DOHH2 (cell line): Measurements from ENCODE around the gene NRBP1.

Source experiments
- H3F3A ChIP-seq: fragments of 200-600 bp; sonication (generic), shearing (Covaris generic); 2 replicates; pipeline ENCODE4 v1.6.0; 2016; ENCODE audit warnings: antibody characterized with exemption, mild to moderate bottlenecking; ENCODE audit not compliant: control insufficient read depth, insufficient read depth
- H3K27ac ChIP-seq: fragments of 200-600 bp; sonication (generic); 2 replicates; pipeline ENCODE4 v1.5.1; 2014; ENCODE audit warnings: low read depth, mild to moderate bottlenecking, low read length, moderate library complexity
- H3K27me3 ChIP-seq: fragments of 200-600 bp; sonication (generic); 2 replicates; pipeline ENCODE4 v1.6.1; 2014; ENCODE audit warnings: mild to moderate bottlenecking, low read length, mixed read lengths; ENCODE audit not compliant: control insufficient read depth
- H3K36me3 ChIP-seq: fragments of 200-600 bp; sonication (generic); 2 replicates; pipeline ENCODE4 v1.6.1; 2014; ENCODE audit warnings: mild to moderate bottlenecking, low read length, moderate library complexity, mixed read lengths; ENCODE audit not compliant: control insufficient read depth
- H3K4me1 ChIP-seq: fragments of 200-600 bp; sonication (generic); 2 replicates; pipeline ENCODE4 v1.6.1; 2014; ENCODE audit warnings: mild to moderate bottlenecking, low read length, mixed read lengths; ENCODE audit not compliant: control insufficient read depth
- H3K4me2 ChIP-seq: fragments of 200-600 bp; sonication (generic); 2 replicates; pipeline ENCODE4 v1.6.0; 2014; ENCODE audit warnings: mild to moderate bottlenecking, low read length, moderate library complexity
- H3K4me3 ChIP-seq: fragments of 200-600 bp; sonication (generic); 2 replicates; pipeline ENCODE4 v1.5.1; 2014; ENCODE audit warnings: mild to moderate bottlenecking, low read length, mixed read lengths
- H3K79me2 ChIP-seq: fragments of 200-600 bp; sonication (generic); 2 replicates; pipeline ENCODE4 v1.6.1; 2014; ENCODE audit warnings: mild to moderate bottlenecking, low read length, mixed read lengths; ENCODE audit not compliant: control insufficient read depth
- H3K9me2 ChIP-seq: fragments of 200-600 bp; sonication (generic); replicated peaks from 2 replicates; pipeline ENCODE4 v1.6.1; 2014; ENCODE audit warnings: mild to moderate bottlenecking, low read length, mixed read lengths; ENCODE audit not compliant: control insufficient read depth
- H3K9me3 ChIP-seq: fragments of 200-600 bp; sonication (generic); 2 replicates; pipeline ENCODE4 v1.6.1; 2014; ENCODE audit warnings: antibody characterized with exemption, low read length, mixed read lengths; ENCODE audit not compliant: control insufficient read depth, insufficient read depth
- H4K20me1 ChIP-seq: fragments of 200-600 bp; sonication (generic); 2 replicates; pipeline ENCODE4 v1.6.0; 2014; ENCODE audit warnings: low read depth, mild to moderate bottlenecking, antibody characterized with exemption, low read length, moderate library complexity; ENCODE audit not compliant: control insufficient read depth, insufficient read depth
- CTCF ChIP-seq: fragments of 200-600 bp; sonication (generic); IDR thresholded peaks from one replicate; pipeline ENCODE4 v1.5.1; 2014; ENCODE audit warnings: antibody characterized with exemption, mild to moderate bottlenecking, low read depth, low read length; ENCODE audit not compliant: poor library complexity, severe bottlenecking
- EZH2phosphoT487 ChIP-seq: fragments of 200-600 bp; sonication (generic); IDR thresholded peaks from 2 replicates; pipeline ENCODE4 v1.6.1; 2017; ENCODE audit warnings: borderline replicate concordance, mild to moderate bottlenecking, antibody characterized with exemption, low read length, moderate library complexity, mixed read lengths

NRBP1 gene

GRCh38 chr2:27400348-27401135, 27.9 kb upstream of the NRBP1 start:
- H3K79me2 ChIP-seq, result peaks cover 99% of the 10 kb centered on the region
- H3K4me3 ChIP-seq, result no peak overlapping the region
- TF ChIP-seq EZH2phosphoT487 (no peak), CTCF (no peak)
- H3K9me2 ChIP-seq, result no peaks in the 10 kb centered on the region
- H3K9me3 ChIP-seq, result no peaks in the 10 kb centered on the region
- H3K27me3 ChIP-seq, result no peaks in the 10 kb centered on the region
- H3K27ac ChIP-seq, result no peak overlapping the region
- no peaks in the 10 kb centered on the region for H3F3A ChIP-seq
- no peak overlapping the region for H3K4me2 ChIP-seq
- H4K20me1 ChIP-seq, result peaks cover 16% of the 10 kb centered on the region; the same call in 1 of the 2 replicates
- H3K4me1 ChIP-seq, result no peaks in the 10 kb centered on the region
- peaks cover 56% of the 10 kb centered on the region for H3K36me3 ChIP-seq

GRCh38 chr2:27407798-27408491, 20.5 kb upstream of the NRBP1 start:
- H3K4me3 ChIP-seq, result peak overlapping the region; percentile 100
- peak overlapping the region; percentile 78 for H3K27ac ChIP-seq
- peaks cover 69% of the 10 kb centered on the region for H3K79me2 ChIP-seq
- H3F3A ChIP-seq, result no peaks in the 10 kb centered on the region
- H3K4me1 ChIP-seq, result peaks cover 27% of the 10 kb centered on the region
- peaks cover 51% of the 10 kb centered on the region for H3K36me3 ChIP-seq
- peak overlapping the region; percentile 90 for H3K4me2 ChIP-seq
- H3K27me3 ChIP-seq, result 0 out of 2 replicates have a peak, but pooled peaks cover 2% of the 10 kb centered on the region
- peaks cover 6% of the 10 kb centered on the region; the same call in 1 of the 2 replicates for H4K20me1 ChIP-seq
- no peaks in the 10 kb centered on the region for H3K9me3 ChIP-seq
- TF ChIP-seq CTCF (peak; percentile 46), EZH2phosphoT487 (no peak)
- no peaks in the 10 kb centered on the region for H3K9me2 ChIP-seq

GRCh38 chr2:27408601-27409320, 19.7 kb upstream of the NRBP1 start:
- no peaks in the 10 kb centered on the region for H3K9me2 ChIP-seq
- H3K4me1 ChIP-seq, result peaks cover 27% of the 10 kb centered on the region
- no peaks in the 10 kb centered on the region for H3F3A ChIP-seq
- H3K36me3 ChIP-seq, result peaks cover 45% of the 10 kb centered on the region
- peak overlapping the region; percentile 90 for H3K4me2 ChIP-seq
- no peaks in the 10 kb centered on the region for H3K9me3 ChIP-seq
- peaks cover 6% of the 10 kb centered on the region; the same call in 1 of the 2 replicates for H4K20me1 ChIP-seq
- peak overlapping the region; percentile 100 for H3K4me3 ChIP-seq
- H3K79me2 ChIP-seq, result peaks cover 60% of the 10 kb centered on the region
- TF ChIP-seq EZH2phosphoT487 (no peak), CTCF (no peak)
- H3K27ac ChIP-seq, result peak overlapping the region; percentile 78
- 0 out of 2 replicates have a peak, but pooled peaks cover 2% of the 10 kb centered on the region for H3K27me3 ChIP-seq
